Transverse colon (tissue), 4 donors: ENCODE results near the gene HIVEP3. TPM values are rescaled to one million over a fixed set of nuclear protein-coding genes. Genes with fewer than 3 reads are reported as not detected.

Experiments
- DNase-seq: peaks from one replicate; pipeline ENCODE4 v3.0.0-alpha.2; 2019
- H3K27ac ChIP-seq, 4 donors: fragments of 200-600 bp; sonication (generic); 2 replicates each; pipeline ENCODE4 v1.5.1; 2016 to 2018; ENCODE audit warnings: inconsistent platforms in 4 of 4
- H3K27me3 ChIP-seq: fragments of 200-600 bp; sonication (generic); 2 replicates; pipeline ENCODE4 v1.5.1; 2017; ENCODE audit warnings: inconsistent platforms
- H3K36me3 ChIP-seq, 4 donors: fragments of 200-600 bp; sonication (generic); 2 replicates each; pipeline ENCODE4 v1.5.1; 2017 to 2019; ENCODE audit warnings: inconsistent platforms in 4 of 4
- H3K4me1 ChIP-seq, 4 donors: fragments of 200-600 bp; sonication (generic); 2 replicates each; pipeline ENCODE4 v1.5.1; 2017 to 2020; ENCODE audit warnings: inconsistent platforms in 4 of 4
- H3K4me3 ChIP-seq, 4 donors: fragments of 200-600 bp; sonication (generic); 1 replicate in 1 of 4; 2 replicates in 3 of 4; pipeline versions ENCODE4 v1.5.1 to v1.6.1; 2017 to 2019; ENCODE audit warnings: inconsistent platforms in 4 of 4
- H3K9me3 ChIP-seq, 2 donors: fragments of 200-600 bp; sonication (generic); 2 replicates each; pipeline ENCODE4 v1.5.1; 2017 to 2019; ENCODE audit warnings: inconsistent platforms in 2 of 2
- EP300 ChIP-seq: sonication (generic); formaldehyde crosslinking; IDR thresholded peaks from one replicate; pipeline ENCODE4 v1.6.1; 2017; ENCODE audit warnings: antibody characterized with exemption, low read depth
- POLR2A ChIP-seq: fragments of 450-650 bp; IDR thresholded peaks from one replicate; pipeline ENCODE4 v1.6.1; 2016; ENCODE audit warnings: antibody characterized with exemption, mild to moderate bottlenecking, moderate library complexity
- POLR2AphosphoS5 ChIP-seq, 3 donors: sonication (generic); formaldehyde crosslinking; IDR thresholded peaks; one replicate each; pipeline ENCODE4 v1.6.1; 2016; ENCODE audit warnings: antibody characterized with exemption in 3 of 3
- WGBS, 2 donors: methylation state at CpG; one replicate each; pipeline ENCODE4 v1.1.5; 2018; ENCODE audit warnings: low coverage in 1 of 2; 5-methylcytosine and 5-hydroxymethylcytosine counted together
- in situ Hi-C, 4 donors: fragments of 200-750 bp; cut with MboI; loops; one replicate each; pipeline versions ENCODE4 v1.15.0 to v1.15.1; 2017; ENCODE audit warnings: low sequenced_read_pairs in 3 of 4, low pct_ligation_motif_present in 1 of 4, low pct_unique_long_range_greater_than_20kb in 1 of 4
- intact Hi-C: fragments of 100-400 bp; cut with DNase I; formaldehyde crosslinking; loops from one replicate; pipeline ENCODE4 v1.15.1; 2023; ENCODE audit warnings: low total_unique reads
- total RNA-seq, 4 donors: library from RNA; depleted of rRNA; stranded (reverse); fragments of >200 nt; gene quantifications; one replicate each; pipeline ENCODE4 v1.1.0, GENCODE V29; 2016
- TF ChIP-seq, protein P1 (sequence below), 5 experiments: fragments of 200-600 bp in 3 of 5; fragments of 450-650 bp in 2 of 5; sonication (generic) in 3 of 5; IDR thresholded peaks; 1 replicate in 2 of 5; 2 replicates in 3 of 5; pipeline ENCODE4 v1.5.1; 2016 to 2017; ENCODE audit warnings: antibody characterized with exemption in 5 of 5, inconsistent platforms in 3 of 5, mild to moderate bottlenecking in 2 of 5, moderate library complexity in 1 of 5

HIVEP3 gene
- total RNA-seq, 4 donors from 2014 or later: 3.7 to 15.0 (median 5.2) TPM

- DNase-seq: no peak
- Histone ChIP-seq H3K9me3 (no peaks in the 10 kb centered on the region), H3K4me3 (no peak overlapping the region), H3K36me3 (no peaks in the 10 kb centered on the region), H3K4me1 (peaks cover 49 to 67% (median 54%) of the 10 kb centered on the region in 4 donors), H3K27me3 (no peaks in the 10 kb centered on the region), H3K27ac (no peak overlapping the region)
- WGBS, 2 donors: 80 to 89% methylated on average over 1 to 10 of the region's 10 CpGs
- in situ Hi-C loops (no loop called here), intact Hi-C loops (no loop called here)
- TF ChIP-seq POLR2A (no peak), EP300 (no peak), POLR2AphosphoS5 (IDR thresholded peaks at IDR 0.05) (no peak)
- TF ChIP-seq, protein P1, sequence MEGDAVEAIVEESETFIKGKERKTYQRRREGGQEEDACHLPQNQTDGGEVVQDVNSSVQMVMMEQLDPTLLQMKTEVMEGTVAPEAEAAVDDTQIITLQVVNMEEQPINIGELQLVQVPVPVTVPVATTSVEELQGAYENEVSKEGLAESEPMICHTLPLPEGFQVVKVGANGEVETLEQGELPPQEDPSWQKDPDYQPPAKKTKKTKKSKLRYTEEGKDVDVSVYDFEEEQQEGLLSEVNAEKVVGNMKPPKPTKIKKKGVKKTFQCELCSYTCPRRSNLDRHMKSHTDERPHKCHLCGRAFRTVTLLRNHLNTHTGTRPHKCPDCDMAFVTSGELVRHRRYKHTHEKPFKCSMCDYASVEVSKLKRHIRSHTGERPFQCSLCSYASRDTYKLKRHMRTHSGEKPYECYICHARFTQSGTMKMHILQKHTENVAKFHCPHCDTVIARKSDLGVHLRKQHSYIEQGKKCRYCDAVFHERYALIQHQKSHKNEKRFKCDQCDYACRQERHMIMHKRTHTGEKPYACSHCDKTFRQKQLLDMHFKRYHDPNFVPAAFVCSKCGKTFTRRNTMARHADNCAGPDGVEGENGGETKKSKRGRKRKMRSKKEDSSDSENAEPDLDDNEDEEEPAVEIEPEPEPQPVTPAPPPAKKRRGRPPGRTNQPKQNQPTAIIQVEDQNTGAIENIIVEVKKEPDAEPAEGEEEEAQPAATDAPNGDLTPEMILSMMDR (IDR thresholded peaks at IDR 0.05): no peak
Measured at GRCh38 chr1:41480204-41481108, 438.3 kb downstream of the HIVEP3 start.

GRCh38 chr1:41479808-41480160 is 438.9 kb downstream of the HIVEP3 start:
- 86% methylated on average over 3 of the region's 3 CpGs; no CpG with 5 or more reads in 1 of the 2 donors for WGBS, 2 donors
- no peak for DNase-seq
- Histone ChIP-seq H3K27me3 (no peaks in the 10 kb centered on the region), H3K4me3 (no peak overlapping the region), H3K36me3 (no peaks in the 10 kb centered on the region), H3K4me1 (peaks cover 48 to 67% (median 54%) of the 10 kb centered on the region in 4 donors), H3K9me3 (no peaks in the 10 kb centered on the region), H3K27ac (peak overlapping the region in 1 of 4 donors; percentile 64)
- TF ChIP-seq POLR2AphosphoS5 (IDR thresholded peaks at IDR 0.05) (no peak), POLR2A (no peak), EP300 (no peak)
- TF ChIP-seq, protein P1 (IDR thresholded peaks at IDR 0.05): no peak
- intact Hi-C loops (no loop called here), in situ Hi-C loops (no loop called here)

DNA sequence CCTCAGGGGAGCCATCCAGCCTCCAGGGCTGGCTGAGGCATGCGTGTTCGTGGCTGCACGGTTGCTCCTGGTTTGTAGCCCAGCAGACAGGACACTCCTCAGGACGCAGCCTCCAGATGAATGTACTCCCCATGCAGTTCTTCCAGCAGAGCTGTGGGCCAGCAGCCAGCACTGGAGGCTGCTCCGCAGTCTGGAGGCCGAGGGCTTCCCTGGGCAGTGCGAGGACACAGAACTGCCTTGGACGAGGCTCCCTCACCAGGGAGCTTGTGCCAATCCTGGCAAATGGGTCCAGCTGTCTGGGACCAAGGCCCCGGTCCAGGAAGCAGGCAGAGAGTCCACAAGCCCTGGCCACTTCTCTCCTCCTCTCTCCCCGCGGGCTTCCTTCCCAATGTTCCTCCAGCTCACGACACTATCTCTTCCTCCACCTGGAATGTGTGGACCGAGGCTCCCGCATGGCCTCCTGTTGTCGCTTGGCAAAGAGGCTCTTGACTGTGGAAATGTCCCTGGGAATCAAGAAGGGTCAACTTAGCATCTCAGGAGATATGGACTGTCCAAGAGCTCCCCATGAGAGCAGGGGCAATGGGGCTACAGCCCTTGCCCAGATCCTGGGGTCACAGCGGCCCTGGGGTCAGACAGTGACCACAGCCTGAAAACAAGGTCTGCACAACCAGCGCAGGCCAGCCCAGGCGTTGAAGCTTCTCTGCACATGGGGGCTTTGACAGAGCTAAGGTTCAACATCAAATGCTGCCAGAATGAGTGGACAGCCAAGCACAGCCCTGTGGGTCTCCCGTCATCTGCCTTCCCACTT is 439.5 kb downstream of the HIVEP3 start:
- in situ Hi-C loops: no loop called here
- H3K4me1 ChIP-seq: peaks cover 48 to 67% (median 53%) of the 10 kb centered on the region in 4 donors
- no peaks in the 10 kb centered on the region for H3K36me3 ChIP-seq
- no peak overlapping the region for H3K4me3 ChIP-seq
- H3K27ac ChIP-seq: peak overlapping the region in 2 of 4 donors; percentile 15 to 64
- no peaks in the 10 kb centered on the region for H3K27me3 ChIP-seq
- DNase-seq: no peak
- TF ChIP-seq POLR2A (no peak), POLR2AphosphoS5 (IDR thresholded peaks at IDR 0.05) (no peak), EP300 (no peak)
- TF ChIP-seq, protein P1 (IDR thresholded peaks at IDR 0.05): no peak
- no peaks in the 10 kb centered on the region for H3K9me3 ChIP-seq
- intact Hi-C loops: no loop called here
- 68 to 96% methylated on average over 5 to 18 of the region's 19 CpGs for WGBS, 2 donors

- intact Hi-C loops (no loop called here), in situ Hi-C loops (no loop called here)
- 80 to 86% methylated on average over 1 to 12 of the region's 12 CpGs for WGBS, 2 donors
- no peak for DNase-seq
- Histone ChIP-seq H3K27me3 (no peaks in the 10 kb centered on the region), H3K36me3 (no peaks in the 10 kb centered on the region), H3K9me3 (no peaks in the 10 kb centered on the region), H3K27ac (no peak overlapping the region), H3K4me1 (peaks cover 43 to 63% (median 49%) of the 10 kb centered on the region in 4 donors), H3K4me3 (no peak overlapping the region)
- TF ChIP-seq, protein P1 (IDR thresholded peaks at IDR 0.05): no peak
- TF ChIP-seq EP300 (no peak), POLR2A (no peak), POLR2AphosphoS5 (IDR thresholded peaks at IDR 0.05) (no peak)
Measured at GRCh38 chr1:41478118-41478748, 440.5 kb downstream of the HIVEP3 start.
